HG03439 (cell line): Measurements from ENCODE around the gene ACOXL.
A peak's percentile ranks its signal among the peaks of the same experiment; 100 is the strongest.
"Not testable (repeated sequence)": the region's sequence is repeated elsewhere in the genome, so short reads cannot be mapped to it uniquely, and the experiment has no call there.

ENCODE experiments used
- ATAC-seq: cut with Tn5 transposase; IDR thresholded peaks from one replicate; pipeline ENCODE4 v1.9.1; 2021; ENCODE audit warnings: mild to moderate bottlenecking, moderate library complexity; ENCODE audit not compliant: unreplicated experiment

Gene ACOXL

GRCh38 chr2:111031546-111032478, 299.4 kb downstream of the ACOXL start:
- no peak for ATAC-seq

- ATAC-seq, result no peak
These were observed 300.5 kb downstream of the ACOXL start for GRCh38 chr2:111032721-111033429.

- ATAC-seq, result no peak
These were observed 301.8 kb downstream of the ACOXL start for GRCh38 chr2:111034146-111034545.

GRCh38 chr2:111034606-111035005, 302.2 kb downstream of the ACOXL start:
- no peak for ATAC-seq

- peak; percentile 55 for ATAC-seq
These were observed 303.6 kb downstream of the ACOXL start for GRCh38 chr2:111035830-111036441.

GRCh38 chr2:111037128-111037527, 304.8 kb downstream of the ACOXL start:
- peak; percentile 40 for ATAC-seq

- ATAC-seq, result no peak
These were observed 307.4 kb downstream of the ACOXL start for GRCh38 chr2:111039628-111040383.

- no peak for ATAC-seq
These were observed 309.2 kb downstream of the ACOXL start for GRCh38 chr2:111041398-111042202.

GRCh38 chr2:111042261-111042660, 309.9 kb downstream of the ACOXL start:
- no peak for ATAC-seq

GRCh38 chr2:111042772-111043771, 310.7 kb downstream of the ACOXL start:
- ATAC-seq, result peak; percentile 69

- no peak for ATAC-seq
These were observed 311.7 kb downstream of the ACOXL start for GRCh38 chr2:111044066-111044465.

- ATAC-seq, result not testable (repeated sequence)
These were observed 312.9 kb downstream of the ACOXL start for GRCh38 chr2:111045236-111045635.

GRCh38 chr2:111045771-111046444, 313.5 kb downstream of the ACOXL start:
- ATAC-seq, result no peak

GRCh38 chr2:111046670-111047069, 314.3 kb downstream of the ACOXL start:
- no peak for ATAC-seq

GRCh38 chr2:111048856-111049768, 316.7 kb downstream of the ACOXL start:
- no peak for ATAC-seq

- ATAC-seq, result peak; percentile 47
These were observed 317.6 kb downstream of the ACOXL start for GRCh38 chr2:111049792-111050640.
